GM23338 (cell line): ENCODE measurements around the gene GSTT4.
"Not testable (repeated sequence)": the region's sequence is repeated elsewhere in the genome, so short reads cannot be mapped to it uniquely, and the experiment has no call there.

Experiments used
- CREB1 ChIP-seq: fragments of 250-450 bp; sonication (Bioruptor Pico); IDR thresholded peaks from 2 replicates; pipeline ENCODE4 v1.5.0; 2020; ENCODE audit warnings: low read depth, mild to moderate bottlenecking, moderate library complexity
- CTCF ChIP-seq, 2 experiments: fragments of 200-600 bp in 1 of 2; sonication (generic) in 1 of 2; conservative IDR thresholded peaks; 2 replicates each; pipeline versions ENCODE4 v1.5.1 to v1.6.1; 2016 to 2017; ENCODE audit warnings: antibody characterized with exemption in 2 of 2, low read depth in 2 of 2, mild to moderate bottlenecking in 2 of 2, moderate library complexity in 1 of 2
- EZH2 ChIP-seq: fragments of 200-600 bp; sonication (generic); IDR thresholded peaks from one replicate; pipeline ENCODE4 v1.8.0; 2017; ENCODE audit warnings: antibody characterized with exemption, mild to moderate bottlenecking, low read depth; ENCODE audit not compliant: unreplicated experiment
- EZH2phosphoT487 ChIP-seq: fragments of 200-600 bp; sonication (generic); IDR thresholded peaks from one replicate; pipeline ENCODE4 v1.8.1; 2018; ENCODE audit warnings: antibody characterized with exemption; ENCODE audit not compliant: unreplicated experiment
- JUNB ChIP-seq: IDR thresholded peaks from one replicate; pipeline ENCODE4 v1.6.1; 2016; ENCODE audit warnings: antibody characterized with exemption; ENCODE audit not compliant: unreplicated experiment
- POLR2AphosphoS5 ChIP-seq: IDR thresholded peaks from 2 replicates; pipeline ENCODE4 v1.6.1; 2016; ENCODE audit warnings: antibody characterized with exemption, low read depth
- ZNF331 ChIP-seq: fragments of 250-450 bp; sonication (Bioruptor Pico); IDR thresholded peaks from 2 replicates; pipeline ENCODE4 v1.5.0; 2020; ENCODE audit warnings: low read depth, mild to moderate bottlenecking, moderate library complexity
- ZNF462 ChIP-seq: fragments of 250-450 bp; sonication (Bioruptor Pico); IDR thresholded peaks from 2 replicates; pipeline ENCODE4 v1.5.0; 2020; ENCODE audit warnings: mild to moderate bottlenecking, moderate library complexity
- TF ChIP-seq, protein P1 (sequence below): IDR thresholded peaks from one replicate; pipeline ENCODE4 v1.6.1; 2018; ENCODE audit warnings: antibody characterized with exemption; ENCODE audit not compliant: unreplicated experiment

DNA sequence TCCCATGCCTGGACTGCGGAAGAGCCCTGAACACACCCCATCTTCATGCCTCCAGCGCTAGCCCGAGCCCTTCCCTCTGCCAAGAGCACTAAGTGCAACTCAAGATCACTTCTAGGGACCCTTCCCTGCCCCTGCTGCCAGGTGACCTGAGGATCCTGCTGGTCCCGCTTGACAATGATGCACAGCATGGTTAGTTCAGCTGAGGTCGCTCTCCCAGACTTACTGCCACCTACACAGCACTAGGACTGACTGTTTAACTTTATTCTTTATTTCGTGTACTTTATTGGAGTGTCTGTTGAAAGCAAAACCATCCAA lies 50.3 kb downstream of the GSTT4 start:
- not testable (repeated sequence) for TF ChIP-seq CTCF (conservative IDR thresholded peaks at IDR 0.05; ENCODE audit: low read depth in 2 of 2); EZH2; CREB1; JUNB; POLR2AphosphoS5; ZNF462 (CRISPR knock-in tag); ZNF331; EZH2phosphoT487
- TF ChIP-seq, protein P1, sequence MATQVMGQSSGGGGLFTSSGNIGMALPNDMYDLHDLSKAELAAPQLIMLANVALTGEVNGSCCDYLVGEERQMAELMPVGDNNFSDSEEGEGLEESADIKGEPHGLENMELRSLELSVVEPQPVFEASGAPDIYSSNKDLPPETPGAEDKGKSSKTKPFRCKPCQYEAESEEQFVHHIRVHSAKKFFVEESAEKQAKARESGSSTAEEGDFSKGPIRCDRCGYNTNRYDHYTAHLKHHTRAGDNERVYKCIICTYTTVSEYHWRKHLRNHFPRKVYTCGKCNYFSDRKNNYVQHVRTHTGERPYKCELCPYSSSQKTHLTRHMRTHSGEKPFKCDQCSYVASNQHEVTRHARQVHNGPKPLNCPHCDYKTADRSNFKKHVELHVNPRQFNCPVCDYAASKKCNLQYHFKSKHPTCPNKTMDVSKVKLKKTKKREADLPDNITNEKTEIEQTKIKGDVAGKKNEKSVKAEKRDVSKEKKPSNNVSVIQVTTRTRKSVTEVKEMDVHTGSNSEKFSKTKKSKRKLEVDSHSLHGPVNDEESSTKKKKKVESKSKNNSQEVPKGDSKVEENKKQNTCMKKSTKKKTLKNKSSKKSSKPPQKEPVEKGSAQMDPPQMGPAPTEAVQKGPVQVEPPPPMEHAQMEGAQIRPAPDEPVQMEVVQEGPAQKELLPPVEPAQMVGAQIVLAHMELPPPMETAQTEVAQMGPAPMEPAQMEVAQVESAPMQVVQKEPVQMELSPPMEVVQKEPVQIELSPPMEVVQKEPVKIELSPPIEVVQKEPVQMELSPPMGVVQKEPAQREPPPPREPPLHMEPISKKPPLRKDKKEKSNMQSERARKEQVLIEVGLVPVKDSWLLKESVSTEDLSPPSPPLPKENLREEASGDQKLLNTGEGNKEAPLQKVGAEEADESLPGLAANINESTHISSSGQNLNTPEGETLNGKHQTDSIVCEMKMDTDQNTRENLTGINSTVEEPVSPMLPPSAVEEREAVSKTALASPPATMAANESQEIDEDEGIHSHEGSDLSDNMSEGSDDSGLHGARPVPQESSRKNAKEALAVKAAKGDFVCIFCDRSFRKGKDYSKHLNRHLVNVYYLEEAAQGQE, result not testable (repeated sequence)
